Measurements from ENCODE around the gene ATP8A1. TPM values are rescaled to one million over a fixed set of nuclear protein-coding genes. Genes with fewer than 3 reads are reported as not detected.
A peak's percentile ranks its signal among the peaks of the same experiment; 100 is the strongest.

The ATP8A1 gene
- total RNA-seq (2021) (14.3 to 18.7 TPM (median 15.1 TPM) in 3 replicates), Bru-seq, nascent RNA (percentile 71 among the genes with signal in this experiment)
- long read RNA-seq, experiment 1, full-length matches to known transcripts, result 10 of 31 reads
- long read RNA-seq, experiment 1, partial matches to known transcripts, result 5 of 31 reads
- long read RNA-seq, experiment 1, other reads (novel, unspliced or antisense), result 16 of 31 reads
- long read RNA-seq, experiment 2, full-length matches to known transcripts, result 2 of 11 reads
- long read RNA-seq, experiment 2, partial matches to known transcripts, result 1 of 11 reads
- long read RNA-seq, experiment 2, other reads (novel, unspliced or antisense), result 8 of 11 reads
- long read RNA-seq, experiment 3, partial matches to known transcripts, result 1 of 1 reads
- long read RNA-seq, experiment 3, other reads (novel, unspliced or antisense), result 0 of 1 reads

- H3K9me3 Mint-ChIP-seq, result peaks cover 10% of the 10 kb centered on the region
- POLR2A ChIA-PET, result interaction anchor here (0.6 to 1.5 kb wide), 7 partner anchors 9 to 311 kb away, joined by 3 to 8 read pairs (median 3); no protein-coding TSS in a partner anchor
- CTCF ChIA-PET, result interaction anchor here (0.6 to 2.0 kb wide), 15 partner anchors 10 to 160 kb away, joined by 3 to 11 read pairs (median 4); no protein-coding TSS in a partner anchor
- peak; percentile 94 for DNase-seq (ENCODE audit: low spot score)
- H3K4me3 Mint-ChIP-seq, result peak within 1 kb of the TSS; percentile 86
- peak; percentile 89 for ATAC-seq
- H3K27me3 Mint-ChIP-seq (ENCODE audit: low read depth), result peaks cover 2% of the 10 kb centered on the region; the same call in 1 of the 2 replicates
- peak within 1 kb of the TSS; percentile 100 for H3K27ac Mint-ChIP-seq
- peaks cover 8% of the 10 kb centered on the region for H3K36me3 Mint-ChIP-seq
- H3K4me1 Mint-ChIP-seq, result peaks cover 52% of the 10 kb centered on the region
- TF ChIP-seq GRHL2 (CRISPR knock-in tag; IDR thresholded peaks at IDR 0.05; ENCODE audit: insufficient replicate concordance, severe bottlenecking) (no peak), HMGXB4 (CRISPR knock-in tag; IDR thresholded peaks at IDR 0.05) (0 out of 2 replicates have a peak, but pooled peaks have one; percentile 54), FOXK1 (CRISPR knock-in tag; IDR thresholded peaks at IDR 0.05) (no peak), TEAD1 (CRISPR knock-in tag; IDR thresholded peaks at IDR 0.05) (peak; percentile 10; the same call in 1 of the 2 replicates), ELF4 (CRISPR knock-in tag; IDR thresholded peaks at IDR 0.05; ENCODE audit: low read depth) (no peak), ATF2 (CRISPR knock-in tag; IDR thresholded peaks at IDR 0.05; ENCODE audit: borderline replicate concordance, low read depth) (no peak), GTF2I (CRISPR knock-in tag; conservative IDR thresholded peaks at IDR 0.05) (no peak), KAT7 (CRISPR knock-in tag; IDR thresholded peaks at IDR 0.05; ENCODE audit: borderline replicate concordance) (0 out of 2 replicates have a peak, but pooled peaks have one; percentile 2), JUN (CRISPR knock-in tag; IDR thresholded peaks at IDR 0.05) (peak; percentile 22; the same call in 1 of the 2 replicates), NR2C2 (CRISPR knock-in tag; IDR thresholded peaks at IDR 0.05) (no peak), E2F5 (CRISPR knock-in tag; IDR thresholded peaks at IDR 0.05) (peak; percentile 68), PRRX2 (CRISPR knock-in tag; IDR thresholded peaks at IDR 0.05) (no peak), SP1 (CRISPR knock-in tag; conservative IDR thresholded peaks at IDR 0.05) (peak; percentile 79), CBFB (CRISPR knock-in tag; IDR thresholded peaks at IDR 0.05; ENCODE audit: low read depth) (no peak), ZNF138 (CRISPR knock-in tag; conservative IDR thresholded peaks at IDR 0.05) (0 out of 2 replicates have a peak, but pooled peaks have one; percentile 29), NFE2L1 (CRISPR knock-in tag; IDR thresholded peaks at IDR 0.05) (no peak), AR (CRISPR knock-in tag; IDR thresholded peaks at IDR 0.05) (no peak), ZMAT4 (CRISPR knock-in tag; IDR thresholded peaks at IDR 0.05) (no peak), ZNF263 (CRISPR knock-in tag; IDR thresholded peaks at IDR 0.05; ENCODE audit: low read depth) (no peak), ATF1 (CRISPR knock-in tag; IDR thresholded peaks at IDR 0.05) (0 out of 2 replicates have a peak, but pooled peaks have one; percentile 35), ETV6 (CRISPR knock-in tag; IDR thresholded peaks at IDR 0.05) (peak; percentile 9; the same call in 1 of the 2 replicates), USF1 (CRISPR knock-in tag; IDR thresholded peaks at IDR 0.05) (no peak), FOXP1 (CRISPR knock-in tag; IDR thresholded peaks at IDR 0.05; ENCODE audit: borderline replicate concordance) (peak; percentile 16; the same call in 1 of the 2 replicates), ZNF425 (CRISPR knock-in tag; conservative IDR thresholded peaks at IDR 0.05) (no peak)
These were observed at the start of gene ATP8A1 for GRCh38 chr4:42656944-42657792. ATP8A1 (minus strand) TSS chr4:42657105; CDS start chr4:42656873, 232 bp downstream.
